GM18507 (cell line): ENCODE measurements around the gene PROZ.

Source experiments
- DNase-seq: peaks from one replicate; pipeline ENCODE4 v3.0.0; 2011; ENCODE audit warnings: low read depth; ENCODE audit not compliant: insufficient read length; ENCODE audit errors: extremely low spot score
- FAIRE-seq: peaks from 2 replicates; lab custom pipeline; 2011; peaks lifted over from hg19 to GRCh38; lab: Jason Lieb, UNC

Gene PROZ

DNA sequence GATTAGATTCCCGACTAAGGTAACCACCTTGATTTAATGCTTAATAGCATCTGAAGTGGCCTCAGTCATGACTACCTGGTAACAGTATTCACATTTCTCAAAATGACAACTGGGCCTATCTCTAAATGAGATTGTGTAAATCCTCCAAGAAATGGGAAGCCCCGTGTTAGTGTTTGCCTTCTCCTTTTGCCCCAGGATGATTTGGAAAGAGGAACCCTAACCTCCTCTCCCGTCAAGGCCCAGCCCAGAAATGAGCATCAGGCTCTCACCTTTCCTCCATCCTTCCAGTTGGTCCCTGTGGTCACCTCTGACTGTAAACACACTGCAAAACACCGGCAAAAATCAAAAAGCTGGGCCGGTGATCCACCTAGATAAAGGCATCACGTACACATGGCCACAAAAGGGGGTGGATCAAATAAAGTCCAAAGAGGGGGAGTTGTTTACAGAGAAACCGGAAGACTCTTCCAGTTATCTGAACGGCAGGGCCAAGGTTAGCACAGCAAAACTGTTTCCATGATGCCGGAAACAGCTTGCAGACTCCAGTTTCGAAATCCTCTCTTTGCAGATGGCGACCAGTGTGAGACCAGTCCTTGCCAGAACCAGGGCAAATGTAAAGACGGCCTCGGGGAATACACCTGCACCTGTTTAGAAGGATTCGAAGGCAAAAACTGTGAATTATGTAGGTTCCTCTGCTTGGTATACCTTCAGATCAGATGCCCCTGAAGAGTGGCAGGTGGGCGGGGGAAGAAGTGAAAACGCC lies 19.5 kb upstream of the PROZ start:
- FAIRE-seq (no peak), DNase-seq (no peak)

GRCh38 chr13:113139577-113139976 lies 18.9 kb upstream of the PROZ start:
- DNase-seq (no peak), FAIRE-seq (no peak)

- FAIRE-seq, result no peak
- DNase-seq, result no peak
Observed at GRCh38 chr13:113140677-113141600, 17.5 kb upstream of the PROZ start.

- FAIRE-seq (no peak), DNase-seq (no peak)
Observed at GRCh38 chr13:113141601-113141970, 16.9 kb upstream of the PROZ start.

- FAIRE-seq, result no peak
Observed at GRCh38 chr13:113142876-113143275, 15.6 kb upstream of the PROZ start.

DNA sequence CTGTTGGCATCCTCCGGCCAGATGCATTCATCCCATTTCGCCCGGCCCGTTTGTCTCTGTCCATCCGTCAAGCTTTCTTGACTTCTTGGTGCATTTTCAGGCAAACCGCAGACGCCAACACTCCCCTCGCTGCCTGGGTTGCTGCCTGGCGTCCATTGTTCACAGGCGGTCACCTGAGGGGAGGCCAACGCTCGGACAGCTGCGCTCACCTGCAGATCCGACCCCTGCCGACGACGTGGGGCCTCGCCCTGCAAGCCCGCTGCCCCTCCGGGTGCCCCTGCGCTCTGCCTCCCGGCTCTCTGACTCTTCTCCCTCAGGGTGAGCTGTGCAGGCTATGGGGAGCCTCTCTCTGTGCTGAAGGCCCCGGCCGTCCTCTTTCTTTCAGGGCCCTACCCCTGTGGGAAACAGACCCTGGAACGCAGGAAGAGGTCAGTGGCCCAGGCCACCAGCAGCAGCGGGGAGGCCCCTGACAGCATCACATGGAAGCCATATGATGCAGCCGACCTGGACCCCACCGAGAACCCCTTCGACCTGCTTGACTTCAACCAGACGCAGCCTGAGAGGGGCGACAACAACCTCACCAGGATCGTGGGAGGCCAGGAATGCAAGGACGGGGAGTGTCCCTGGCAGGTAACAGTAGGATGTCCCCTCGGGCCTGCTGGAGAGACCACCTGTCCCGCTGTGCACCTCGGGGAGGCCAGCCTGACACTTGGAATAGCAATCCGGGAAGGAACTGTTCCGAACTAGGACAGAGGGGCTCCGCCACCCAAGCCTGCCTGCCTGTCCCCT lies 14.8 kb upstream of the PROZ start:
- FAIRE-seq (no peak), DNase-seq (no peak)

More at GRCh38 chr13:113142876-113143275, 15.6 kb upstream of the PROZ start:
- DNase-seq, result no peak

DNA sequence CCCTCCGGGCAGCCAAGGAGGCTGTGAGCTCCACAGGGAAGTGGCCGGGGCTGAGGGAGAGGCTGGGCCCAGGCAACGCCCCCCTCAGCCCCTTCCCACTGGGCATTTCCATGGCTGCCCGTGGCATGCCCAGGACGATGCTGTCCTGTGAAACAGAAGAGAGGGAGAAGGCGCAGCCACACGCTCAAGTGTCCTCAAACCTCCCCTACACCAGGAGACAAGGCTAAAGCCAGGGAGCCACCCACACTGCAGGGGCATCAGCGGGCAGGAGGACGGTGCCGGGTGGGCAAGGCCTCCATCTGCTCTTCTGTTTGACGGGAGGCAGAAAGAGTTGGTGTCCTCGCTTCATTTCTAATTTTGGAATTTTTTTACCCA lies 14.2 kb upstream of the PROZ start:
- FAIRE-seq (no peak), DNase-seq (no peak)

GRCh38 chr13:113145496-113145895 lies 13.0 kb upstream of the PROZ start:
- DNase-seq (no peak), FAIRE-seq (no peak)

DNA sequence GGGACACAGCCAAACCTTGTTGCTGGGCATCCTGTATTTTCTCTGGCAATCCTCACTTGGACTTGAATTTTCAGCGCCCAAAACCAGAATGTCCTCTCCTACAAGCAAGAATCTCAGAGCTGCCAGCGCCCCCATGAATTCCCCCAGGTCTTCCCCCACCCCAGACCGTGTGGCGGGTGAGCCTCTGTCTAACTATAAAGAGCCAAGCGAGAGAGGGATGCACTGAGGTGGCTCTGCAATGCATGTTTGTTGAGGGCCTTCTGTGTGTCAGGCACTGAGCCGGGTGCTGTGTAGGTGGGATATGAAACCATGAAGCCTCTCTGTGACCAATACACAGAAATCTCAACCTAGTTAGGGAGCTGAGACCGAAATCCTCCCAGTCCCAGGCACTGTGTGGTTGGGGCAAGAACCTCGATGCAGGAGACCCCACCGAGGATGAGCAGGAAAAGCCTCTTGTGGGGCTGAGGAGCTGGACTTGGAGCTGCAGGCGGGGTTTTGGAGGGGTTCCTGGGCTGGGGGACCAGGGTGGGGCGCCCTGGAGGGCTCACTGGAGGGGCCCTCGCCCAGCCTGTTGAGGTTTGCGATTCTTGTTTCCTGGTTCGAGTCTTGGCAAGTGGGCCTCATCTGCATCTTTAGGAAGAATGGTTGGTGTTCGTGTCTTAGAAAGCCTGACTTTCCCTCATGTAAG lies 12.4 kb upstream of the PROZ start:
- no peak for FAIRE-seq
- DNase-seq, result no peak

- DNase-seq (no peak), FAIRE-seq (no peak)
Observed at GRCh38 chr13:113146750-113147149, 11.7 kb upstream of the PROZ start.

GRCh38 chr13:113147206-113147605 lies 11.2 kb upstream of the PROZ start:
- DNase-seq (no peak), FAIRE-seq (no peak)

DNA sequence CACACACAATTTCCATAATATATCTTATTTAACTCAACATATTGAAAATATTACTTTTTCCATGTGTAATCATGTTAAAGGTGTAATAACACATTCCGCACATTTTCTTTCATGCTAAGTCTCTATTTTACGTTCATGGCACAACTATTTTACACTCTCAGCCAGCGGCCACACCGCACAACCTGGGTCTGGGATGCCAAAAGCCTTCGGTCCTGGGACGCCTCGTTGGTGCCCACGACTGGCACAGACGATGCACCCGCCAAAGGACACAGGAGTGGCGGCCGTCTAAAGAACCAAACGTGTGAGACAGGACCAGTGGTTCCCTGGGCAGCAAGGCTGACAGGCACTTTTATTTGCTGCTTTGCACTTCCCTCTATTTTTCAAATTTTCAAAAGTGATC lies 10.0 kb upstream of the PROZ start:
- no peak for DNase-seq
- no peak for FAIRE-seq

DNA sequence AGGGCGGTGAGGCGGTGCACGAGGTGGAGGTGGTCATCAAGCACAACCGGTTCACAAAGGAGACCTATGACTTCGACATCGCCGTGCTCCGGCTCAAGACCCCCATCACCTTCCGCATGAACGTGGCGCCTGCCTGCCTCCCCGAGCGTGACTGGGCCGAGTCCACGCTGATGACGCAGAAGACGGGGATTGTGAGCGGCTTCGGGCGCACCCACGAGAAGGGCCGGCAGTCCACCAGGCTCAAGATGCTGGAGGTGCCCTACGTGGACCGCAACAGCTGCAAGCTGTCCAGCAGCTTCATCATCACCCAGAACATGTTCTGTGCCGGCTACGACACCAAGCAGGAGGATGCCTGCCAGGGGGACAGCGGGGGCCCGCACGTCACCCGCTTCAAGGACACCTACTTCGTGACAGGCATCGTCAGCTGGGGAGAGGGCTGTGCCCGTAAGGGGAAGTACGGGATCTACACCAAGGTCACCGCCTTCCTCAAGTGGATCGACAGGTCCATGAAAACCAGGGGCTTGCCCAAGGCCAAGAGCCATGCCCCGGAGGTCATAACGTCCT lies 9.4 kb upstream of the PROZ start:
- DNase-seq (no peak), FAIRE-seq (no peak)

- no peak for FAIRE-seq
Observed at GRCh38 chr13:113149711-113150549, 8.5 kb upstream of the PROZ start.

GRCh38 chr13:113150550-113151365 lies 7.7 kb upstream of the PROZ start:
- no peak for DNase-seq
- no peak for FAIRE-seq

More at GRCh38 chr13:113149711-113150549, 8.5 kb upstream of the PROZ start:
- no peak for DNase-seq

DNA sequence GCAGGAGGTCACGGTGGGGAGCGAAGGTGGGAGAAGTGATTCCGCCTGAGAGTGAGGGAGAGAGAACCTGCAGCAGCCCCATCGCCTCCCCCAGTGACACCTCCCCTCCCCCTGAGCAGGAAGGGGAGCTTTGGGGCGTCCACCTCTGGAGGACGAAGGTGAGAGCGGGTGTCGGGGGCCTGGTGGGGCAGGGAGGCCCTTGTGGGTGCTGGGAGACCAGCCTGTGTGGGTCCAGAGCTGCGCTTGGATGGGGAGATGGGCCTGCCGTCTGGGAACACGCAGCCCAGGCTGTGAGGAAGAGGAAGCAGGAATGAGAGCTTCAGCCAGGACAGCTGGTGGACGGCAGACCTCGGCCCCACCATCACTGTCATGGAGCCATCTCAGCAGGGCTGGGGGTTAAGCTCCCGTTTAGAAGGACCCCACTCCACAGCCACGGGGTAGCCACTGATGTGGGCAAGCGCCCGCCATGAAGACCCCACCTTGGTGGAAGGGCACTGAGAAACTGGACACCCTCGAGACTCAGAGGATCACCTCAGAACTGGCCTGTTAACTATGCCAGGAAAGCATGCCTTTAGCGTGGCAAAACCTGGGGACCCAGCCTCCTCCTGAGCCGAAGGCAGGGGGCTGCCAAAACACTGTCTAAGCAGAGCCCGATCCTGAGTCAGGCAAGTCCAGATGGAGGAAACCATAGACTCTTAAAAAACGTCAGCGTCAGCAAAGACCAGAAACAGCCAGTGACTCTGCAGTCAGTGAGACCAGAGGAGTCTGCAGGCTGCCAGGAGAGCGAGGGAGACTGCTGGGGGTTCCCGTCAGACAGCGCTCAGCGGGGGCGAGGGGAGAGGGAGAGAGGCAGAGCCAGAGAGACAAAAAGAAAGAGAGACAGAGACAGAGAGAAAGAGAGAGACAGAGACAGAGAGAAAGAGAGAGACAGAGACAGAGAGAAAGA lies 6.4 kb upstream of the PROZ start:
- no peak for DNase-seq
- no peak for FAIRE-seq

DNA sequence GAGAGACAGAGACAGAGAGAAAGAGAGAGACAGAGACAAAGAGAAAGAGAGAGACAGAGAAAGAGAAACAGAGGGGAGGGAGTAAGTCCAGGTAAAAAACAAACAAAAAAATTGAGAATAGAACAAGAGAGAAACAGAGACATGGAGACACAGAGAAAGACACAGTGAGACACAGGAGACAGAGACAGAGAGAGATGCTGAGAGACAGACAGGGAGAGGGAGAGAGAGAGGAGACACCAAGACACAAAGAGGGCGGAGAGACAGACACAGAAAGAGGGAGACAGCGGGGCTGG lies 5.8 kb upstream of the PROZ start:
- no peak for FAIRE-seq
- no peak for DNase-seq
